HG02840 (cell line): ENCODE measurements around the gene WDR54.
"Not testable (repeated sequence)": the region's sequence is repeated elsewhere in the genome, so short reads cannot be mapped to it uniquely, and the experiment has no call there.

Experiments used
- ATAC-seq: cut with Tn5 transposase; IDR thresholded peaks from one replicate; pipeline ENCODE4 v1.9.1; 2021; ENCODE audit warnings: mild to moderate bottlenecking, moderate library complexity, moderate number of reproducible peaks; ENCODE audit not compliant: unreplicated experiment, low FRiP score

WDR54 gene

DNA sequence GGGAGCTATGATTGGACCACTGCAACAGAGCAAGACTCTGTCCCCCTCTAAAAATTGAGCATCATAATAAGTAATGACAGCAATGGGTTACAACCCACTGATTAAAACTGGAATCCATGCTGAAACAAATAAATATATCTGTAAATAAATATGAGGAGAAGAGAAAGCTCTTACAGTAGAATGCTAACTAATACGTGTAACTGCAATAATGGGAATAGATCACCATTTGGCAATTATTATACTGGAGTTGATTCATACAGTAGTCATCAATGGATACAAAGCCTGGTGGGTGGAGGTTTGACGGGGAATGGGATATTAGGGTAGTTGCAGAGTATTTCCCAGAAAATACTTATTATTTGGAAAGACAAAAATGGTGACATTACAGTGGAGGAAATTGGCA is 27.2 kb downstream of the WDR54 start:
- ATAC-seq = no peak

DNA sequence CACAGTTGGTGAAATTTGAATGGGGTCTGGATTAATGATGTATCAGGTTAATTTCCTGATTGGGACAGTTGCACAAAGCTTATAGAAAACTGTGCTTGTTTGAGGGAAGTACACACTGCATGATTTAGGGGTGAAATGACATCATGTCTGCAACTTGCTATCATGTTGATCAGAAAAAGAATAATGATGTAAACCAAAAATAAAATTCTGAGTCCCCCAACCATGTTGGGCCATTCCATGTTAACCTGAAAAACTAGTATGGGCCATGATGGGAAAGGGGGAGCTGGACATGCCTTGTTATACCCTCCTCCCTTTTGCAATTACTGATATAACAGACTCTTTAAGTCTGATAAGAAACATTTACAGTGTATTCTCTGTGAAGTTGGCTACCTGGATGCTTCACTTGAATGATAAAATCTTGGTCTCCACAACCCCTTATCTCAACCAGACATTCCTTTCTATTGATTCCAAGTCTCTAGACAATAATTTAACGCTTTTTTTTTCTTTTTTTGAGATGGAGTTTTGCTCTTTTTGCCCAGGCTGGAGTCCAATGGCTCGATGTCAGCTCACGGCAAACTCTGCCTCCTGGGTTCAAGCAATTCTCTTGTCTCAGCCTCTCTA is 29.1 kb downstream of the WDR54 start:
- ATAC-seq = no peak

DNA sequence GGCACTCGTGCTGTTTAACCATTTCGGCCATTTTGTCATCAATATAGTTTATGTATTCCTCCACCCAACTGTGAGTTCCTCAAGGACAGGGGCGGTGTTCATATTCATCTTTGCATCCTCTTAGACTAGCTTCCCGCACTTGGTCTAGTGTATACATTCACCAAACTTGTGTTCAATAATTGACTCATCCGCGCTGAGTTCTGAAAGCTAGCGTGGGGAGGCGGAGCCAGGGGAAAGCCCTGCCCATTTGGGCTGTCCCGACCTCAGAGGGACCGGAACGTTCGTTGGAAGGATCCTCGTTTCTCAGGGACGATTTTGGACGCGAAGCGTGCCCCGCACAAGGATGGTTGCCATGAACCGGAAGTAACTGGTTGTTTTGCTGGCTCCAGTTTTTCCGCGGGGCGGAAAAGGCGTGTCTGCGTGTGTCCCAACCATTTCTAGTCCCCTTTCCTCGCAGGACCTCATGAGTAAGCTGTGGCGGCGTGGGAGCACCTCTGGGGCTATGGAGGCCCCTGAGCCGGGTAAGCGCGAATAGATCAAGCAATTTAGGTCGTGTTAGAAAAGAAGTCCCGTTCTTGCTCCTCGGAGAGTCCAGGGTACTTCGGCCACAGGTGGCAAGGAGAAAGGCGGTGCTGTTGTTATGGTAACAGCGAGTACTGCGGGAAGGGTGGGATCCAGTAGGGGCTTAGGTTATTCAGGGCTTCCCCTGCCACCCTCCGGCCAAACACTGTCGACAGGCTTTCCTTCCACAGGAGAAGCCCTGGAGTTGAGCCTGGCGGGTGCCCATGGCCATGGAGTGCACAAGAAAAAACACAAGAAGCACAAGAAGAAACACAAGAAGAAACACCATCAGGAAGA is 33.4 kb downstream of the WDR54 start, which contains the start of gene INO80B:
Gene INO80B (plus strand): TSS at position 434 of the 858 bp plus-strand sequence. CDS start 30 bp downstream, at position 464.
- peak; percentile 47 for ATAC-seq

DNA sequence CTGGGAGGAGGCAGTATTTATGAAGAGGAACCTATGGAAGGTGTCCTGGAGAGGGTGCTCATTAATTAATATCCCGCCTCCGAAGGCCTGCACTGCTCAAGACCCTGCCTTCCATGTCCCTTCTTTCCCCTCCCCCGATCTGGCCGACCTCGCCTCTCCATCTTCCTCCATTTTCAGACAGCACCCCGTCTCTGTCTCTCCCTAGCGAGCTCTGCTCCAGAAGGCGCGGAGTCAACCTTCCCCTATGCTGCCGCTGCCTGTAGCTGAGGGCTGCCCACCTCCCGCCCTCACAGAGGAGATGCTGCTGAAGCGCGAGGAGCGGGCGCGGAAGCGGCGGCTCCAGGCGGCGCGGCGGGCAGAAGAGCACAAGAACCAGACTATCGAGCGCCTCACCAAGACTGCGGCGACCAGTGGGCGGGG is 35.6 kb downstream of the WDR54 start:
- peak; percentile 0 for ATAC-seq

DNA sequence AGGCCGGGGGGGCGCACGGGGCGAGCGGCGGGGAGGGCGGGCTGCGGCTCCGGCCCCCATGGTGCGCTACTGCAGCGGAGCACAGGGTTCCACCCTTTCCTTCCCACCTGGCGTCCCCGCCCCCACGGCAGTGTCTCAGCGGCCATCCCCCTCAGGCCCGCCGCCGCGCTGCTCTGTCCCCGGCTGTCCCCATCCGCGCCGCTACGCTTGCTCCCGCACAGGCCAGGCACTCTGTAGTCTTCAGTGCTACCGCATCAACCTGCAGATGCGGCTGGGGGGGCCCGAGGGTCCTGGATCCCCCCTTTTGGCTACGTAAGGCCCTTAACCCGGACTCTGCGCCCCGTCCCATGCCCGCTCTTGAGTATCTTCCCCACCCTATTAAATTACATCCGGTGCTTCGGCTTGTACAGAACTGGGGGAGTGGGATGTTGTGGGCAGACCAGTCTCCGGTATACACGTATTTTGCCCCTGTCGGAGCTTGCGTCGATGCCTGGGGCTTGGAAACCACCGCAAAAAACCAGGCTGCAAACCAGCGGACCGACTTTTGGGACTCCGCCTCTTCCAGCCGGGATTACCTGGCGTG is 36.1 kb downstream of the WDR54 start:
- ATAC-seq = peak; percentile 28

DNA sequence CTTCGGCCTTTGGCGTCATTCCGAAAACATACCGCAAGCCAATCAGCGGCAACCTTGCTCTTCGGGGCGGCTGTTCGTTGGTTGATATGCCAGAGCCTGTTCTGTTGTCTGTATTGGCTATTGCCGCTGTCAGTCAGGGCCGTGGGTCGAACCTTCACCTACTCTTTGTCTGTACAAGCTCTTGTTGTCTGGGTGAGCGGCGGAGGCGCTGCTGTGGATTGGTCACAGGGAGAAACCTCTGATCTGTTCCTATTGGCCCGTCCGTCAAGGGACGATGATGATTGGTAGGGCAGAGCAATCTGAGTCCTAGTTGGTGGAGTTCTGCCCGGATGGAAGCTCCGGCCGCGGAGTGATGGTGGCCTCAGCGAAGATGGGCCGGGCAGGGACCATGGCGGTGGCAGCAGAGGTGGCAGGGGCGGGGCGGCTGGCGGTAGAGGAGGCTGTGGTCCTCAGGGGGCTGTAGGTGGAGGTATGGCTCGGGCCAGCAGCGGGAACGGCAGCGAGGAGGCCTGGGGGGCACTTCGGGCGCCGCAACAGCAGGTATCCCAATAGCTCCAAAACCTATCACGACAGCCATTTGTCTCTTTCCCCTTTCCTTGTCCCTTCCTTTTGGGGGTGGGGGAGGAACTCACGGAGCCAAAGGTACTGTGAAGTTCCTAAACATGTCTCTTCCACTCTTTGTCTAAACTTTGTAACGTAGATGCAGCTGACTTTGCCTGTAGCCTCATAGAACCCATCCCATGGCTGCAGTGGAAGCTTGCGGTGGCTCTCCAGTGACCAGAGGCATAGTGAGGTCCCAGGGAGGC is 36.8 kb downstream of the WDR54 start, which contains the start of gene WBP1:
Gene WBP1 (plus strand): TSS at position 307 of the 806 bp plus-strand sequence. CDS start 165 bp downstream, at position 472.
- peak; percentile 85 for ATAC-seq

DNA sequence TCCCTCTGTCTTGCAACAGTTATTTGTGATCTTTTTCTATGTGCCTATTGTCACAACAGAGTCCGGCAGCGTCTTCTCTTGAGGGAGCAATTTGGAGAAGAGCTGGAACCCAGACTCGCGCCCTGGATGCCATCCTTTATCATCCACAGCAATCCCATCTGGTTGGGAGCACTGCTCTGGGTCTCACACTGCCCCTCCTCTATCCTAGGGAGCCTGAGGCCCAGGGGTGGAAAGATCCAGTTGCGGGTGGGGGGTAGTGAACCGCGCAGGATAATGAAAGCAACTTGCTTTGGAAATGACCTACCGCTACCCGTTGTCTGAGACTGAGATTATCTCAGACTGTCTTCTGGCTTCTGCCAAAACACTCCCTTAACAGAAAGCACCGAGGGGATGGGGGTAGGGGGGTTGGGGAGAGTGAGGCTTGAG is 37.4 kb downstream of the WDR54 start:
- ATAC-seq = no peak

DNA sequence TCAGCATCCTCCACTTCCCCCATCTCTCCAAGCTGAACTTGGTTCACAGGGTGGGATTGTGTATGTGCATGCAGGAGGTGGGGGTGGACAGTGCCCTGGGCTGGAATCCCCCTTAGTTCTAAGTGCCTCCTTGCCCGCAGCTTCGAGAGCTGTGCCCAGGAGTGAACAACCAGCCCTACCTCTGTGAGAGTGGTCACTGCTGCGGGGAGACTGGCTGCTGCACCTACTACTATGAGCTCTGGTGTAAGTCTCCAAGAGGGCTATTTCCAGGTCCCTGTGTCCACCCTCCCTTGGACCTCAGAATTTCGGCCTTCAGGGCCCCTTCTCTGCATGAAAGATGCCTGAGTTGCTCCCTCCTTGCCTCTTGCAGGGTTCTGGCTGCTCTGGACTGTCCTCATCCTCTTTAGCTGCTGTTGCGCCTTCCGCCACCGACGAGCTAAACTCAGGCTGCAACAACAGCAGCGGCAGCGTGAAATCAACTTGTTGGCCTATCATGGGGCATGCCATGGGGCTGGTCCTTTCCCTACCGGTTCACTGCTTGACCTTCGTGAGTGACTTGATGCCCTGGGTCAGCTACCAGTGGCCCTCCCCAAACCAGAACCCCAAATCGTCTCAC is 38.1 kb downstream of the WDR54 start:
- ATAC-seq = not testable (repeated sequence)

DNA sequence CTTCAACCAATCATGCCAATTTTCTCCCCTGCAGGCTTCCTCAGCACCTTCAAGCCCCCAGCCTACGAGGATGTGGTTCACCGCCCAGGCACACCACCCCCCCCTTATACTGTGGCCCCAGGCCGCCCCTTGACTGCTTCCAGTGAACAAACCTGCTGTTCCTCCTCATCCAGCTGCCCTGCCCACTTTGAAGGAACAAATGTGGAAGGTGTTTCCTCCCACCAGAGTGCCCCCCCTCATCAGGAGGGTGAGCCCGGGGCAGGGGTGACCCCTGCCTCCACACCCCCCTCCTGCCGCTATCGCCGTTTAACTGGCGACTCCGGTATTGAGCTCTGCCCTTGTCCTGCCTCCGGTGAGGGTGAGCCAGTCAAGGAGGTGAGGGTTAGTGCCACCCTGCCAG is 38.7 kb downstream of the WDR54 start:
- not testable (repeated sequence) for ATAC-seq

DNA sequence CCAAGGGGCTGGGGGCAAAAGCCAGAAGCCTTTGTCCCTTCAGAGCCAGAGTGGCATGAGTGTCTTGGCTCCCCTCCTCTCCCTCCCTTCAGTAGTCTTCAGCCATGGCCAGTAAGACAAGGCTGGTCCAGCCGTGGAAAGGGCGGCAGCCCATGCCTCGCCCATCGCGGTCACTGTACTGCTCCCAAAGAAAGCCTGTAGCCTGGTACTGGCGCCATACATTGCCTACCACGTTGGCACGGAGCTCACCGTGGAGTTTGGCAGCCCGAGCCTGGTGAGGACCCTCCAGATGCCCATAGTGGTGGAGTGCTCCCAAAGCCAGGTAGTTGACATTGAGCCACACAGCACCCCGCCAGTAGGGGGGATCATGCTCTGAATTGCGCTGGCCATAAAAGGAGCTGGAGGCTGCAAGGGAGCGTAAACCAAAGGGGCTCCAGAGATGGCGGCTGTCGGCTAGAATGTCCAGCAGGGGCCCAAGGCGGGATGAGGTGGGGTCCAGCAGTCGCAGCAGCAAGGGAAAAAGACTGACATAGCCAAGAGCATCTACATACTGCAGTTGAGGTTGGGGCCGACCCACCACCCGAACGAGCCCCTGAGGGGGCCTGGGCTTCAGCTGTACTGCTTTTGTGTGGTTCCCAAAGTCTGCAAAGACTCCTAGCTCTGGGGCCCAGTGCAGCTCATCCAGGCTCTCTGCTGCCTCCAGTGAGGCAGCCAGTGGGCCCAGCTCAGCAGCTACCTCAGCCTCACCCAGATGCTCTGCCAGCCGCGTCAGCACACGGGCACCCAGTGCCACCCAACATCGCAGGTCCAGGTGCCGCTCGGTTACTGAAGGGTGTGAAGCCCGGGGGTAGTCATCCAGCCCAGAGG is 39.9 kb downstream of the WDR54 start:
- ATAC-seq = no peak

DNA sequence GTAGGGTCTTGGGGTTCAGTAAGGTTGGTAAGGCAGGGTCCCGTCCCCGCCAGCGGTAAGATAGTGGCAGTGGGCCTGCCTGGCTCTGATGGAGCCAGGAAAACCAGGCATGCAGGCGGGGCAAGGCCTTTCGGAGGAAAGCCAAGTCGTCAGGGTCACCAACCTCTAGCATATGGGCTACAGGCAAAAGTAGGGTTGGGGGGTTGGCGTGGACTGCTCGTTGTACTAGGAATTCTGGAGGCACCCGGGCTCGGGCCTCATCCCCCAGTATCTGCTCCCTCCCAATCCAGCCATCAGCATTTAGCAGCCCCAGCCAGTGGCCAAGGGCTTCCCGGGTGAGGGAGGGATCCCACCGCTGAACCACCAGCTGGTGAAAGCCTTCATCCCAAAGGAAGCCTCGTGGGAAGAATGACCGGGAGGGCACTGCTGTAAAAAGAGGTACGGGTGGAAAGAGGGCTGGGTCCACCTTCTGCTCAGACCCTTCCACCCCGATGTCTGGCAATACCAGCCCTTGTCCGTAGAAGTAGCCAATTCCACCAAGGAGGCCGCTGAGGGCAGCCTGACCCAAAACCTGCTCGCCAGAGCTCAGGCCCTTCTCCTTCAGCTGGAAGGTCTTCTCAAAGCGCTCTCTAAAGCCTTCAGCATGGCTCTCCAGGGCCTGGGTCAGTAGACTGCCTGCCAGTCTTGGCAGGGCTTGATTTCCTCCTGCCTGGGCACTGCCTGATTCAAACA is 40.7 kb downstream of the WDR54 start:
- ATAC-seq = no peak

DNA sequence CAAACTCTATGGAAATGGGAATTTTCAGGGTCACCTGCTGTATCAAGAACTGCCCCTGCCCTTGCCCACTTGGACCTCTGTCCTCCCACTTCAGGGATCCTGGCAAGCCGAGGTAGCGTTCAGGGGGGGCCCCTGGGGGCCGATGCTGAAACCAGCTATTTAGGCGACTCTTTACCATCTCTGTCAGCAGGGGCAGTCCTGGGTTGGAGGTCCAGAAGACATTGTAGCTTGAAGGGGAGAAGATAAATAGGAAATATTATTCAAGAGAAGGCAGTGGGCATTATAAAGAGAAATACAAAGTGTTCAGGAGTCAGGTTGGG is 41.2 kb downstream of the WDR54 start:
- no peak for ATAC-seq

DNA sequence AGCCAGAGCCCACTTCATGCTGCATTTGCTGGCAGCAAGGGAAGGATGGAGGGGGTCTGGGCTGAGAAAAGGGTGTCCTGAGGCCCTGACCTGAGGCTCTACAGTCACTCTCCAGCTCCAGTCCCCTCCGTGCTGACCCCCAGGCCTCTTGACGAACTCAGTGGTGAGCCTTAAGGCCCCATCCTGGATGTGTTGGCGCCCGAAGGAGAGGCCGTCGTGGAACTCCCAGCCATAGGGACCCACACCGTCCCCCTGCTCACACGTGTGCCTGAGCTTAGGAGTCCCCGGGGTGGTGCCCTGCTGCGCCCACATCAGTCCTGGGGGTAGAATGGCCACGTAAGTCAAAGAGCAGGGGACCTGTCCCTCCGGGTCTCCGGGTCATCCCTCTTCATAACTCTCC is 42.9 kb downstream of the WDR54 start:
- ATAC-seq = no peak

DNA sequence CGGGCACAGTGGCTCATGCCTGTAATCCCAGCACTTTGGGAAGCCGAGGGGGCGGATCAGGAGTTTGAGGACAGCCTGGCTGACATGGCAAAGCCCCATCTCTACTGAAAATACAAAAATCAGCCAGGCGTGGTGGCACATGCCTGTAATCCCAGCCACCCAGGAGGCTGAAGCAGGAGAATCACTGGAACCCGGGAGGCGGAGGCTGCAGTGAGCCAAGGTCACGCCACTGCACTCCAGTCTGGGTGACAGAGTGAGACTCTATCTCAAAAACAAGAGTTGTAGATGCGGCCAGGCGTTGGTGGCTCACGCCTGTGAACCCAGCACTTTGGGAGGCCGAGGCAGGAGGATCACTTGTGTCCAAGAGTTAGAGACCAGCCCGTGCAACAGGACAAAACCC is 49.2 kb downstream of the WDR54 start:
- ATAC-seq = not testable (repeated sequence)

DNA sequence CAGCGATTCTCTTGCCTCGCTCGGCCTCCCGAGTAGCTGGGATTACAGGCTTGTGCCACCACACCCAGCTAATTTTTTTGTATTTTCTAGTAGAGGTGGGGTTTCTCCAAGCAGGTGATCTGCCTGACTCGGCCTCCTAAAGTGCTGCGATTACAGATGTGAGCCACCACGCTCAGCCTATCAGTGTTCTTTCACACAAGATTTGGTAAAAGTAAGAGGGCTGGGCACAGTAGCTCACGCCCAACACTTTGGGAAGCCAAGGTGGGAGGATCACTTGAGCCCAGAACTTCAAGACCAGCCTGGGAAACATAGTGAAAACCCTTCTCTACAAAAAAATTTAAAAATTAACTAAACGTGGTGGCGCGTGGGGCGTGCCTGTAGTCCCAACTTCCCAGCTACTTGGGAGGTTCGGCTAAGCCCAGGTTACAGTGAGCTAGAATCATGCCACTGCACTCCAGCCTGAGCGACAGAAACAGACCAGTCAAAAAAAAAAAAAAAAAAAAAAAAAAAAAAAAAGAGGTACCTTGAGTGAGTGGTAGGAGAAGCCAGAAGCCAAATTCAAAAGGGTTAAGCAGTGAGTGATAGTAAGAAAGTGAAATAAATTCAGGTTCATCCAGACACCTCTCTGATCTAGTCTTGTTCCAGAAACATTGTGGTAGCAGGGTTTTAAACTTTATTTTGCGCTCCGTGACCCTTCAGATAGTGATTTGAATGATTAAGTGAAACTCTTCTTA is 50.0 kb downstream of the WDR54 start:
- ATAC-seq = no peak

DNA sequence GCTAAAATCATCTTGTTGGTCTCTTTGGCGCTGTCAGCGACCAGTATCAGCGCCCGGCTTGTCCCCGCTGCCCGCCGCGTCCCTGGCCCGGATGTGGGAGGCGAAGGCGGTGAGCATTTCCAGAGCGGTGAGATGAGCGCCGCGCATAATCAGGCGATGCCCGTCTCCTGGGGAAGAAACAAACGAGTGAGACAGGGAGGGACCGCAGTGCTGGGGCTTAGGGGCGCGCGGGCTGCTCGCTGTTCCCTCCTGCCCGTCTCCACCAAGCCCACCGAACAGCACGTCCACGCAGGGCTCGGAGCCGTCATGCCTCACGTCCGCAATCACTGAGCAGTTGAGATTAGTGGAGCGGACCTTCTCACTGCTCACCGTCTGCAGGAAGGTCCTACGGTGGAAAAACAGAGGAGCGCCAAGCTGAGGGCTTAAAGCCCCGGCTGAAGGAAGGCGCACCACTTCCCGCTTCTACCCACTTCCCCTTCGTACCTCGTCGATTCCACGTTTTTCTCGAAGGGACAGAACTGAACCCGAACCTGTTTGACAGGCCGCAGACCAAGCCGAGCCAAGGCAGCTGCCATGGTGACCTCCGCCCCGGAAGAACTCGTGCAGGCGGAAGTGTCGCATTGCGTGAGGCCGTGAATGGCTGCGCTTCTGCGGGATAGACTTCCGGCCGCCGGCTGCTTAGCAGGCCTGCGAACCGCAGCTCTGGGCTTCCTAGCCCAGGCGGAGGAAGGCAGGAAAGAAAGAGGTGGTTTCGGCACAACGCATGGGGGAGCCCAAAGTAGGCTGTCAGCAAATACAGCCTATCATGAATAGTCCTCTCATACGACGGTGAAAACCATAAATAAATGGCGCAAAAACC is 50.8 kb downstream of the WDR54 start, which contains the start of gene MRPL53:
Gene MRPL53 (minus strand): TSS at position 595 of the 859 bp plus-strand sequence. CDS start 20 bp downstream, at position 575.
- ATAC-seq = peak; percentile 83

DNA sequence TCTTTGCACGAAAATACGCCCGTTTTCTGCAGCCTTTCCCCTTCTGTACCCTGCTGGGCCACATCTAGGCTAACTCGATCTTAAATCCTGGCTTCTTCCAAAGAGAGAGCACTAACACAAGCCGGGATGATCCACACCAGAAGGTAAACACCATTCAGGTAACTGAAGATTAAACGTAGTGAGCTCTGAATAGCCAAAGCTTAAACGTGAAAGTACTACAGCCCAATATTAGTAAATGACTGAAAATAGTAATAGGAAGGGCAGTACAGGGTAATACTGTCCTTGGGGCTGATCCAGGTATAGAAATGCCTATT is 51.4 kb downstream of the WDR54 start:
- no peak for ATAC-seq
